Stomach (tissue), 4 donors: Measurements from ENCODE around the gene PIGBOS1.
"Not testable (repeated sequence)": the region's sequence is repeated elsewhere in the genome, so short reads cannot be mapped to it uniquely, and the experiment has no call there.

Experiments
- CTCF ChIP-seq, 7 experiments: fragments of 450-650 bp in 4 of 7; fragments of 200-600 bp in 3 of 7; sonication (generic) in 3 of 7; IDR thresholded peaks; one replicate each; pipeline ENCODE4 v1.5.1; 2016 to 2019; ENCODE audit warnings: antibody characterized with exemption in 7 of 7, control low read depth in 2 of 7, mild to moderate bottlenecking in 1 of 7
- POLR2A ChIP-seq, 4 donors: fragments of 450-650 bp; IDR thresholded peaks; one replicate each; pipeline ENCODE4 v1.6.1; 2016; ENCODE audit warnings: antibody characterized with exemption in 4 of 4, control low read depth in 2 of 4, mild to moderate bottlenecking in 1 of 4, moderate library complexity in 1 of 4
- POLR2AphosphoS5 ChIP-seq, 3 donors: sonication (generic); formaldehyde crosslinking; IDR thresholded peaks; one replicate each; pipeline ENCODE4 v1.6.1; 2016; ENCODE audit warnings: antibody characterized with exemption in 3 of 3

- not testable (repeated sequence) for TF ChIP-seq CTCF, POLR2A, POLR2AphosphoS5 (IDR thresholded peaks at IDR 0.05)
These were observed 16.1 kb downstream of the PIGBOS1 start for GRCh38 chr15:55302801-55303200.
